Endothelial cell of umbilical vein (primary cell): ENCODE measurements around the gene ZFAND2B. TPM values are rescaled to one million over a fixed set of nuclear protein-coding genes. Genes with fewer than 3 reads are reported as not detected.

ENCODE experiments used
- BruUV-seq: library from RNA; stranded (reverse); fragments of 400-500 nt; replicated peaks from 2 replicates; lab custom pipeline; 2021; lab: Mats Ljungman, UMichigan
- CTCF ChIA-PET: fragments of 300-600, 350-600 bp; sonication (Branson Sonifier 250); formaldehyde crosslinking; loops from one replicate; lab custom pipeline; 2021; ENCODE audit warnings: antibody characterized with exemption, inconsistent platforms; lab: Charles Lee
- POLR2A ChIA-PET: fragments of 300-600, 350-600 bp; sonication (Branson Sonifier 250); formaldehyde crosslinking; loops from one replicate; lab custom pipeline; 2021; ENCODE audit warnings: antibody characterized with exemption, inconsistent platforms; lab: Charles Lee
- DNase-seq: peaks from one replicate; pipeline ENCODE4 v3.0.0-alpha.2; 2011; ENCODE audit warnings: low read depth, low spot score
- FAIRE-seq: peaks from 2 replicates; lab custom pipeline; 2011; peaks lifted over from hg19 to GRCh38; lab: Jason Lieb, UNC
- H2AFZ ChIP-seq: 2 replicates; pipeline ENCODE4 v1.6.0; 2012; ENCODE audit warnings: low read depth, low read length, control low read depth, inconsistent platforms
- H3K27ac ChIP-seq: 2 replicates; pipeline ENCODE4 v1.5.1; 2011; ENCODE audit warnings: low read depth, mild to moderate bottlenecking, control low read depth, low read length, moderate library complexity; ENCODE audit not compliant: insufficient read depth
- H3K27me3 ChIP-seq, 2 experiments: 2 replicates each; pipeline versions ENCODE4 v1.6.0 to v1.6.1; 2011; ENCODE audit warnings: low read length in 2 of 2, mixed read lengths in 1 of 2; ENCODE audit not compliant: control insufficient read depth in 2 of 2, insufficient read depth in 2 of 2
- H3K36me3 ChIP-seq, 2 experiments: 2 replicates in 1 of 2; 3 replicates in 1 of 2; pipeline ENCODE4 v1.5.1; 2011; ENCODE audit warnings: low read length in 2 of 2, mild to moderate bottlenecking in 1 of 2, moderate library complexity in 1 of 2; ENCODE audit not compliant: control insufficient read depth in 2 of 2, insufficient read depth in 2 of 2; ENCODE audit errors: extremely low read depth in 1 of 2
- H3K4me1 ChIP-seq: 3 replicates; pipeline ENCODE4 v1.5.1; 2011; ENCODE audit warnings: mild to moderate bottlenecking, low read length; ENCODE audit not compliant: control insufficient read depth, insufficient read depth; ENCODE audit errors: extremely low read depth
- H3K4me2 ChIP-seq: 2 replicates; pipeline ENCODE4 v1.6.1; 2011; ENCODE audit warnings: low read length, control low read depth, mixed read lengths; ENCODE audit not compliant: insufficient read depth
- H3K4me3 ChIP-seq, 3 experiments: fragments of 200-600 bp in 1 of 3; sonication (generic), shearing (Covaris generic) in 1 of 3; replicated peaks in 1 of 3; 2 replicates each; pipeline ENCODE4 v1.5.1; 2011 to 2016; ENCODE audit warnings: control low read depth in 3 of 3, low read length in 3 of 3, mild to moderate bottlenecking in 2 of 3, inconsistent platforms in 1 of 3, low read depth in 1 of 3, moderate library complexity in 1 of 3; ENCODE audit not compliant: insufficient read depth in 1 of 3
- H3K79me2 ChIP-seq: 2 replicates; pipeline ENCODE4 v1.6.0; 2012; ENCODE audit warnings: low read length, inconsistent platforms; ENCODE audit not compliant: control insufficient read depth, insufficient read depth
- H3K9ac ChIP-seq: replicated peaks from 2 replicates; pipeline ENCODE3; 2011; ENCODE audit warnings: low read length, control low read depth; ENCODE audit not compliant: insufficient read depth; ENCODE audit errors: extremely low read depth
- H3K9me1 ChIP-seq: replicated peaks from 3 replicates; pipeline ENCODE4 v1.6.0; 2011; ENCODE audit warnings: mild to moderate bottlenecking, low read length; ENCODE audit not compliant: control insufficient read depth, insufficient read depth; ENCODE audit errors: extremely low read depth
- H3K9me3 ChIP-seq: replicated peaks from 2 replicates; pipeline ENCODE4 v1.5.1; 2012; ENCODE audit warnings: low read length, inconsistent platforms; ENCODE audit not compliant: control insufficient read depth, insufficient read depth
- H4K20me1 ChIP-seq: replicated peaks from 2 replicates; pipeline ENCODE3; 2011; ENCODE audit warnings: mild to moderate bottlenecking, low read length; ENCODE audit not compliant: control insufficient read depth, insufficient read depth; ENCODE audit errors: extremely low read depth
- FOS ChIP-seq: IDR thresholded peaks from 2 replicates; pipeline ENCODE4 v1.6.1; 2011; ENCODE audit warnings: mild to moderate bottlenecking, low read length, moderate library complexity, borderline replicate concordance; ENCODE audit not compliant: insufficient read depth
- GATA2 ChIP-seq: IDR thresholded peaks from 2 replicates; pipeline ENCODE4 v1.7.0; 2011; ENCODE audit warnings: low read depth, mild to moderate bottlenecking, moderate library complexity, mixed read lengths, low read length; ENCODE audit not compliant: insufficient read length, insufficient read depth
- JUN ChIP-seq: IDR thresholded peaks from 2 replicates; pipeline ENCODE4 v1.6.1; 2011; ENCODE audit warnings: borderline replicate concordance, low read depth; ENCODE audit not compliant: insufficient read length, insufficient read depth
- MAX ChIP-seq: IDR thresholded peaks from 2 replicates; pipeline ENCODE4 v1.6.1; 2011; ENCODE audit not compliant: insufficient read depth, insufficient read length
- MYC ChIP-seq: IDR thresholded peaks from one replicate; pipeline ENCODE4 v1.6.1; 2011; ENCODE audit warnings: mild to moderate bottlenecking, low read depth, low read length
- POLR2A ChIP-seq: IDR thresholded peaks from 2 replicates; pipeline ENCODE4 v1.6.1; 2012; ENCODE audit warnings: low read depth, mild to moderate bottlenecking, control low read depth, low read length
- POLR2AphosphoS5 ChIP-seq: IDR thresholded peaks from 2 replicates; pipeline ENCODE4 v1.6.1; 2012; ENCODE audit warnings: low read depth, mild to moderate bottlenecking, control low read depth, low read length, moderate library complexity; ENCODE audit not compliant: insufficient read depth
- dilution Hi-C: fragments of 300-500 bp; cut with MboI; formaldehyde crosslinking; loops from one replicate; pipeline ENCODE4 v1.15.0; 2019; ENCODE audit warnings: low sequenced_read_pairs; ENCODE audit not compliant: extremely low pct_ligation_motif_present
- intact Hi-C: fragments of 100-400 bp; cut with micrococcal nuclease; formaldehyde crosslinking; loops from one replicate; pipeline ENCODE4 v1.10.0; 2022
- polyA plus RNA-seq, 4 experiments: library from polyadenylated mRNA; depleted of rRNA in 3 of 4; stranded (reverse) in 3 of 4; unstranded in 1 of 4; fragments of >200 nt; gene quantifications; 2 replicates each; pipeline versions ENCODE4 v1.2.1 to v1.2.3, GENCODE V29; 2011 to 2012; ENCODE audit warnings: missing spikeins in 1 of 4
- total RNA-seq: library from RNA; stranded (reverse); gene quantifications from 2 replicates; pipeline ENCODE4 v1.2.3, GENCODE V29; 2021

ZFAND2B gene
- total and polyA plus RNA-seq, 2 donors (not counting 3 experiments of a cell fraction or from before 2014, with no cell fraction given) = 23.3 to 52.0 TPM

GRCh38 chr2:219197388-219197787 is 9.2 kb upstream of the ZFAND2B start:
- dilution Hi-C loops = no loop called here
- Histone ChIP-seq H3K9me3 (no peaks in the 10 kb centered on the region), H3K9me1 (no peaks in the 10 kb centered on the region), H3K79me2 (no peaks in the 10 kb centered on the region), H4K20me1 (no peaks in the 10 kb centered on the region), H3K4me3 (no peak overlapping the region), H3K4me2 (no peak overlapping the region), H3K9ac (no peak overlapping the region), H3K27me3 (peaks cover 2 to 5% of the 10 kb centered on the region in 2 experiments), H3K36me3 (no peaks in the 10 kb centered on the region), H2AFZ (no peak overlapping the region), H3K27ac (no peak overlapping the region), H3K4me1 (no peaks in the 10 kb centered on the region)
- no peak for FAIRE-seq
- ChIA-PET POLR2A (no interaction called here), CTCF (interaction anchor here (1.1 to 1.7 kb wide), 3 partner anchors 9 to 168 kb away, joined by 3 to 6 read pairs (median 3); no protein-coding TSS in a partner anchor)
- intact Hi-C loops = no loop called here
- DNase-seq = no peak
- BruUV-seq = no TSS peak
- TF ChIP-seq MYC = no peak

- CTCF ChIA-PET = interaction anchor here (1.5 kb wide), 1 partner anchor 9 kb away, joined by 6 read pairs; no protein-coding TSS in a partner anchor
- no TSS peak for BruUV-seq
- TF ChIP-seq MAX (no peak), POLR2AphosphoS5 (no peak), JUN (no peak), POLR2A (no peak), FOS (no peak), GATA2 (no peak)
Observed at GRCh38 chr2:219198974-219199373, 7.6 kb upstream of the ZFAND2B start.

More at GRCh38 chr2:219198974-219199373, 7.6 kb upstream of the ZFAND2B start:
- Histone ChIP-seq H4K20me1 (no peaks in the 10 kb centered on the region), H3K4me3 (no peak overlapping the region), H3K9me3 (no peaks in the 10 kb centered on the region), H2AFZ (no peak overlapping the region), H3K4me1 (no peaks in the 10 kb centered on the region), H3K9ac (no peak overlapping the region), H3K27me3 (peaks cover 2 to 5% of the 10 kb centered on the region in 2 experiments), H3K9me1 (no peaks in the 10 kb centered on the region), H3K79me2 (no peaks in the 10 kb centered on the region), H3K36me3 (no peaks in the 10 kb centered on the region), H3K27ac (no peak overlapping the region), H3K4me2 (no peak overlapping the region)
- intact Hi-C loops = no loop called here
- POLR2A ChIA-PET = no interaction called here
- dilution Hi-C loops = no loop called here
- DNase-seq = no peak
- no peak for FAIRE-seq
